ENCODE results near the gene ACOX2. TPM values are rescaled to one million over a fixed set of nuclear protein-coding genes. Genes with fewer than 3 reads are reported as not detected.
A peak's percentile ranks its signal among the peaks of the same experiment; 100 is the strongest.

ACOX2 gene
- total RNA-seq, 1 experiment from 2014 or later, result 0.85 TPM

- peaks cover 7% of the 10 kb centered on the region; the same call in 1 of the 2 replicates for H3K79me2 ChIP-seq (ENCODE audit: insufficient read depth, low read length)
- no peaks in the 10 kb centered on the region for H3K9me3 Mint-ChIP-seq
- H2AK5ac ChIP-seq (ENCODE audit: insufficient read length, low read length), result no peak overlapping the region
- no peak overlapping the region for H3K56ac ChIP-seq (ENCODE audit: insufficient read length, low read depth, low read length)
- H3K9me3 ChIP-seq (ENCODE audit: control insufficient read depth, low read depth, low read length), result no peaks in the 10 kb centered on the region
- no peaks in the 10 kb centered on the region for H4K20me1 ChIP-seq (ENCODE audit: control insufficient read depth, insufficient read depth, insufficient read length)
- no peaks in the 10 kb centered on the region for H3K79me1 ChIP-seq (ENCODE audit: insufficient read depth, low read depth, low read length, poor library complexity, severe bottlenecking)
- H3K4me3 Mint-ChIP-seq, result peak overlapping the region in 1 of 2 experiments; percentile 59; a peak in 2 of 5 replicates
- no peak overlapping the region for H2BK15ac ChIP-seq (ENCODE audit: low read depth, low read length)
- H4K5ac ChIP-seq (ENCODE audit: insufficient read length, low read depth, low read length), result no peak overlapping the region
- peaks cover 10% of the 10 kb centered on the region for H3K4me1 ChIP-seq (ENCODE audit: insufficient read depth, low read length)
- H3K27ac Mint-ChIP-seq, result peak overlapping the region in 2 of 3 experiments; percentile 57 to 94; a peak in 5 of 7 replicates
- no peak overlapping the region for H4K91ac ChIP-seq (ENCODE audit: insufficient read length, low read depth, low read length)
- no peak overlapping the region for H3K14ac ChIP-seq (ENCODE audit: insufficient read depth, low read length)
- H2BK5ac ChIP-seq (ENCODE audit: insufficient read length, low read length), result no peak overlapping the region
- no peak overlapping the region for H4K8ac ChIP-seq (replicated peaks; ENCODE audit: insufficient read length, low read depth, low read length)
- no peak overlapping the region for H2BK120ac ChIP-seq (ENCODE audit: low read depth, low read length, poor library complexity, severe bottlenecking)
- H2BK20ac ChIP-seq (ENCODE audit: low read depth, low read length, poor library complexity, severe bottlenecking), result no peak overlapping the region
- H3K27me3 Mint-ChIP-seq (ENCODE audit: low read depth), result 0 out of 2 replicates have a peak, but pooled peaks cover 5% of the 10 kb centered on the region
- peaks cover 8% of the 10 kb centered on the region for H3K23me2 ChIP-seq (ENCODE audit: insufficient read length, low read depth, low read length, poor library complexity, severe bottlenecking)
- H3K23ac ChIP-seq (ENCODE audit: insufficient read length, low read depth, low read length), result no peak overlapping the region
- no peak overlapping the region for H3K27ac ChIP-seq (ENCODE audit: insufficient read length, low read depth, low read length)
- no peak overlapping the region for H3K4me2 ChIP-seq (ENCODE audit: insufficient read depth, insufficient read length, low read length)
- no peaks in the 10 kb centered on the region for H3K27me3 ChIP-seq (ENCODE audit: insufficient read depth, low read length)
- H2AFZ ChIP-seq (ENCODE audit: low read length), result no peak overlapping the region
- H3T11ph ChIP-seq (ENCODE audit: low read length), result no peak overlapping the region
- no peak for TF ChIP-seq CTCF (conservative IDR thresholded peaks at IDR 0.05)
- H3K18ac ChIP-seq (ENCODE audit: insufficient read length, low read depth, low read length), result no peak overlapping the region
- no peak overlapping the region for H3K4ac ChIP-seq (ENCODE audit: low read depth, low read length)
- WGBS (ENCODE audit: extremely low coverage, insufficient read length, low lambda C conversion rate), result no CpG with 5 or more reads among the region's 5 CpGs
- DNase-seq, result no peak
- peaks cover 20 to 23% (median 23%) of the 10 kb centered on the region in 3 experiments for H3K36me3 Mint-ChIP-seq (ENCODE audit: insufficient read depth in 1 of 3, low read depth in 3 of 3)
- no peak overlapping the region for H3K9ac ChIP-seq (ENCODE audit: extremely low read depth, insufficient read length, low read length)
- H2BK12ac ChIP-seq (ENCODE audit: insufficient read length, low read depth, low read length), result no peak overlapping the region
- H3K4me1 Mint-ChIP-seq, result peaks cover 56 to 64% of the 10 kb centered on the region in 2 experiments
Measured at GRCh38 chr3:58496206-58496857, 40.7 kb downstream of the ACOX2 start.
